ENCODE data around the gene TRPT1. TPM values are rescaled to one million over a fixed set of nuclear protein-coding genes. Genes with fewer than 3 reads are reported as not detected.

The TRPT1 gene
- total RNA-seq, 1 experiment from 2014 or later = 65.0 TPM

DNA sequence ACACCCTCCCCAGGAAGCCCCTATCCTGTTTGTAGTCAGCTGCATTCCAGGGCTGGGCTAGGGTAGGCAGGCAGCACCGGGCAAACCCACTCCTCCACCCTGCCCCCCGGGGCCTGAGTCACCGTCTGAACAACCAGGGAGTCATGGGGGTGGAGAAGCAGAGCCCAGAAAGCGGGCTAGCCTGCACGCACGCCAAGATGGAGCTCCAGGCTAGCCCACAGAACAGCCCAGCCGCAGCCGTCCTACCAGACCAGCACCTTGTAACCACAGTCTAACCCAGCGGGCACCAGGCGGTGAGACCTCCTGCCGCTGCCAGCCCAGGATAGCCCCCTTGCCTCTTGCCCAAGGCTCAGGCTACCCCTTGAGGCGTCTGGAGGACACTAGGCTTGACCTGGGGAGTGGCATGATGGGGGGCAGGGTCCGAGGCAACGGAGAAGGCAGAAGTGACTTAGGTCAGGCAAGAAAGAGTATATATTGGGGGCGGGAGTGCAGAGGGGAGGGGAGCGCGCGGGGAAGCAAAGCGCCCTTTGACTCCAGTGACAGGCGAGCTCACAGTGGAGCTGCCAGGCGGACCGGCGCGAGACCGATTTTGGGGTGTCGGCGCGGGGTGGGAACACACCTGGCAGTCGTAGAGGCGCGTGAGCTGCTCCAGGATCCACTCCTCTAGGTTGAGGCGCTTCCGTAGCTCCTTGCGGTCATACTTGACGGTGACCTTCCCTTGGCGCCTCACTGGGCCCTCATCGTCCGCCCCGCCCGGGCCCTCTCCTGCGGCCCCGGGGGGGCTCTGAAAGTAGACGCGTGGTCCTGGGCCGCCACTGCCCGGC lies 20.0 kb upstream of the TRPT1 start:
- DNase-seq (ENCODE audit: low read depth) = peak; percentile 100

GRCh38 chr11:64245401-64245796 lies 19.4 kb upstream of the TRPT1 start:
- DNase-seq (ENCODE audit: low read depth) = no peak

DNA sequence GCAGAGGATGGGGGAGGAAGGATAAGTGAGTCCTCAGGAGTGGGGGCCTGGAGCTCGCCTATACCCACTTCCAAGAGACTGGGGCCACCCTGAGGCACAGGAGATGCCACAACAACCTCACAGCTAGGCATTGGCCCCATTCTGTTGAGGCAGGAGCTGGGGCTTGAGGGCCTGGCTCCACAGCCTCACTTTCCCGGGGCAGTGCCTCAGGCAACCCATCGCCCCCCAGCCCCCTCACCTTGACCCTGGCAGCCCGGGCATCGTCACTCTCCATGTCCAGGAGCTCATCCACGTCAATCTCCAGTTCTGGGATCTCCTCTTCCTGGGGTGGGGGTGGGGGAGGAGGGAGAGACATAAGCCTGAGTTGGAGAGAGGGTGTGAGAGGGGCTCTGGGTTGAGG lies 19.0 kb upstream of the TRPT1 start:
- no peak for DNase-seq (ENCODE audit: low read depth)

- DNase-seq (ENCODE audit: low read depth) = no peak
These were observed 18.1 kb upstream of the TRPT1 start for GRCh38 chr11:64244107-64244506.

DNA sequence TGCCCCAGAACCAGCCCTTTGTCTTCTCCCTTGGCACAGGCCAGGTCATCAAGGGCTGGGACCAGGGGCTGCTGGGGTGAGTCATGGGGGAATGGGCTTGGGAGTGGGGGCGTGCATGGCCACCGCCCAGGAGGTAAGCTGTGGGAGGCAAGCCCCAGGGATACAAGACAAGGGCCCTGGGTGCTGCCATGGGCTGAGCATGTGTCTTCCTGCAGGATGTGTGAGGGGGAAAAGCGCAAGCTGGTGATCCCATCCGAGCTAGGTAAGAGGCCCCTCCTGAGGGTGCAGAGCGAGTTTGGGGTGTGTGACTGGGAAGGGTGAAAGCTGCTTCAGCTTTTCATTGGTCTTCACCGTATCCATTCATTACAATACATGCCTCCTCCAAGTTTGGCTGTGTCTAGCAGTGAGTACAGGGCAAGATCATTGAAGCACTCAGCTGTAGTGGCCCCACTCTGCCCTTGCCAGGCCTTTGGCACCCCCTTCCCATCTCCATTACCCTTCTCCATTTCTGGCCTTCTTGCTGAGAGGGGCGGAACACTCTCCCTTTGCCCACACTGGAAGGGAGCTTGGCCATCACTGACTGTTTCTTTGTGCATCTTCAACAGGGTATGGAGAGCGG lies 17.4 kb upstream of the TRPT1 start:
- DNase-seq (ENCODE audit: low read depth) = no peak

- peak; percentile 63 for DNase-seq (ENCODE audit: low read depth)
These were observed 15.7 kb upstream of the TRPT1 start for GRCh38 chr11:64241491-64242374.

- peak; percentile 98 for DNase-seq (ENCODE audit: low read depth)
These were observed 15.2 kb upstream of the TRPT1 start for GRCh38 chr11:64241241-64241490.

GRCh38 chr11:64240435-64241240 lies 14.7 kb upstream of the TRPT1 start, which contains the start of gene FKBP2:
Gene FKBP2, plus strand, starts transcription at chr11:64241095. Its CDS starts 1,293 bp downstream, at chr11:64242388.
- peak; percentile 94 for DNase-seq (ENCODE audit: low read depth)

DNA sequence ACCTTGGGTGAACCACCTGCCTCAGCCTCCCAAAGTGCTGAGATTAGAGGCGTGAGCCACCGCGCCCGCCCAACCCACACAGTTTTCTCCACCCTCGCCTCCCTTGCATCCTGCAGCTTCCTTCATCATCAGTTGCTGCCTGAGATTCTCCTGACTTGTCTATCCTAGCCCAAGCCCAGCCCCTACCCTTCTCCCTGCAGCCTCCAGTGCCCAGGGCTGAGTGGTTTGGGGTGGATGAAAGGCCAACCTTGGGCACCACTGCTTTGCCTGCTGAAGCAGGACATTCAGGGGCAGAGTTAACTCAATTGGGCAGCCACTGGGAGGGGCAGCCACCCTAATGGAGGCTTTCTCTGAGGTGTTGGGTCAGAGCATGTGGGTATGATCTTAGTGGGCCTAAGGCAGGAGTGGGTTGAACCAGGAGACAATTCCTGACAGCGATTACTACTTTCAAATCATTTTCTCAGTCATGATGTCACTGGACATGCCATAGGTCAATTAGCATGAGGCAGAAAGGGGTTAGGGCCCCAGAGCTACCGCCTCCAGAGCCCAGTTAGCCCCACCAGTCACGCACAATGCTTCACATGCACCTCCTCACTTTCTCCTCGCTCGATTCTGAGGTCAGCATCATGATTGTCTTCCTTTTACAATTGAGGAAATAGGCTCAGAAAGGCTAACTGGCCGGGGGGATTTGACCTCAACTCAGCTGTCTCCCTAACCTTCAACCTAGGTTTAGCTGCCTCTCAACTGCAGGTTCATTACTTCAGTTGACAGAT lies 13.9 kb upstream of the TRPT1 start:
- DNase-seq (ENCODE audit: low read depth) = no peak

- DNase-seq (ENCODE audit: low read depth) = no peak
These were observed 13.0 kb upstream of the TRPT1 start for GRCh38 chr11:64238999-64239398.

GRCh38 chr11:64238076-64238475 lies 12.1 kb upstream of the TRPT1 start:
- no peak for DNase-seq (ENCODE audit: low read depth)

DNA sequence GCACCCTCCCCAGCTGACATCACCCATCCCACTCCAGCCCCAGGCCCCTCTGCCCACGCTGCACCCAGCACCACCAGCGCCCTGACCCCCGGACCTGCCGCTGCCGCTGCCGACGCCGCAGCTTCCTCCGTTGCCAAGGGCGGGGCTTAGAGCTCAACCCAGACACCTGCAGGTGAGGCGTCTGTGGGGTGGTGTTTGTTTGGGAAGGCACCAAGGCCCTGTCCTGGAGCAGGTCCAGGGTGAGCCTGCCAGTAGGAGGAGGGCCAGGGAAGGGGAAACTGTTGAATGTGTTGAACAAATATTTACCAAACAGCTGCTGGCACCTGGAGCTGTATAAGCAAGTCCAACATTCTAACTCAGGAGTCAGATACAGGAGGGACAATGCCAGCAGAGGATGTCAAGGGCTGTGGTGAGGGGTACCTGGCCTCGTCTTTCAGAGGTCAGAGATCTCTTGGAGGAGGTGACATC lies 11.5 kb upstream of the TRPT1 start:
- no peak for DNase-seq (ENCODE audit: low read depth)

- no peak for DNase-seq (ENCODE audit: low read depth)
These were observed 9.6 kb upstream of the TRPT1 start for GRCh38 chr11:64235437-64236161.

DNA sequence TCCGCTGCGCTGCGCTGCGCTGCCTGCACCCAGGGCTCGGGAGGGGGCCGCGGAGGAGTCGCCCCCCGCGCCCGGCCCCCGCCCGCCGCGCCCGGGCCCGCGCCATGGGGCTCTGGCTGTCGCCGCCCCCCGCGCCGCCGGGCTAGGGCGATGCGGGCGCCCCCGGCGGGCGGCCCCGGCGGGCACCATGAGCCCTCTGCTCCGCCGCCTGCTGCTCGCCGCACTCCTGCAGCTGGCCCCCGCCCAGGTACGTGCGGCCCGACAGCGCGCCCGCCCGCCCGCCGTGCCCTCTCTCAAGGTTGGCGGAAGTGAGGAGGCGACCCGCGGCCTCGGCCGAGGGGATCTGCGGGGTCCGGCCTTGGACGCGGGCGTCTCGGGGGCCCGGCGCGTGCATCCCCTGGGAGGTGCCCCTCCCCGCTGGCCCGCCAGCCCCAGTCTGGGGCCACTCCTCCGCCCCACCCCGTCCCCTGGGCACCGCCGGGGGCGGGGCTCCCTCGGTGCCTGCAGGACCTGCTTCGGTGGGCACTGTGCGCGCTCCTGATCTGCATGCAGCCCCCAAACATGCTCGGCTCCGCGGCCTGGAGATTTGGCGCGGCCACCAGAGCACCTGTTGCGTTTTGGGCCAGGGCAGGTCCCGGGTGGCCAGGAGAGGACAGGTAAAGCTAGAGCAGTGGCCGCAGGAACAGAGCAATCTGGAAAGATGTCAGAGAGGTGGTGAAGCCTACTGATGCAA lies 8.8 kb upstream of the TRPT1 start:
- no peak for DNase-seq (ENCODE audit: low read depth)

DNA sequence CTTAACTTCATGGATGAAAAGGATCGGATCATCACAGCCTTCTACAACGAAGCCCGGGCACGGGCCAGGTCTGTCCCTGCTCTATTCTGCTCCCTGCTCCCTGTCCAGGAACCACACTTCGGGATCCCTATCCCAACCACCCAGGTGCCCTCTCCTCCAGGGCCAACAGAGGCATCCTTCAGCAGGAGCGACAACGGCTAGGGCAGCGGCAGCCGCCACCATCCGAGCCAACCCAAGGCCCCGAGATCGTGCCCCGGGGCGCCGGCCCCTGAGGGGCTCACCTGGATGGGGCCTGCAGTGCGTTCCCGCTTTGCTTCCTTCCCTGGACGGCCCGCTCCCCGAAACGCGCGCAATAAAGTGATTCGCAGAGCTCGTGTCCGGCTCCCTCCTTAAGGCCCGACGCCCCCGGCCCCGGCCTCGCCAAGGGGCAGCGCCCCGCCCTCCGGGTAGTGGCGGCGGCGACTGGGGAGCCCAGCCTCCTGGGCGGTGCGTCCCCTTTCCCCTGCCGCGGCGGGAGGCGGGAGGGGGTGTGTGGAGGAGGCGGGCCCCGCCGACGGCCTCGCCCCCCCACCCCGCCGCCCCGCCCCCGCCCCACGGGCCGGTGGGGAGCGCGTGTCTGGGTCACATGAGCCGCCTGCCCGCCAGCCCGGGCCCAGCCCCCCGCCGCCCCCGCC lies 8.1 kb upstream of the TRPT1 start, which contains the start of gene VEGFB:
VEGFB (plus strand) TSS at position 672 of the 674 bp plus-strand sequence. CDS start 250 bp downstream, outside the sequence.
- no peak for DNase-seq (ENCODE audit: low read depth)

DNA sequence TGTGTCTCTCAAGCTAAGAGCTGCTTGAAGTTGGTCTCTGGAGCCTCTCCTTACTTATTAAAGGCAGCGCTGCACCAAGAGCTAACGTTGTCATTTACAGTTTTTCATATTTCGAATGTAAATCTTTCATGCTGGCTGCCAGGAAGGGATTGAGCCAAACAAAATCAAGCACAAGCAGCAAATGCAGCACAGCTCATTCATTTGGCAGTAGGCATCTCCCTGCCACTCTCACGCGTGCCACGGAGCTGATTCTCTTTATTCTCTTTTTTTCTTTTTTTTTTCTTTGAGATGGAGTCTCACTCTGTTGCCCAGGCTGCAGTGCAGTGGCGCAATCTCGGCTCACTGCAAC lies 7.0 kb upstream of the TRPT1 start:
- DNase-seq (ENCODE audit: low read depth) = no peak

GRCh38 chr11:64232182-64232966 lies 6.4 kb upstream of the TRPT1 start:
- DNase-seq (ENCODE audit: low read depth) = no peak

DNA sequence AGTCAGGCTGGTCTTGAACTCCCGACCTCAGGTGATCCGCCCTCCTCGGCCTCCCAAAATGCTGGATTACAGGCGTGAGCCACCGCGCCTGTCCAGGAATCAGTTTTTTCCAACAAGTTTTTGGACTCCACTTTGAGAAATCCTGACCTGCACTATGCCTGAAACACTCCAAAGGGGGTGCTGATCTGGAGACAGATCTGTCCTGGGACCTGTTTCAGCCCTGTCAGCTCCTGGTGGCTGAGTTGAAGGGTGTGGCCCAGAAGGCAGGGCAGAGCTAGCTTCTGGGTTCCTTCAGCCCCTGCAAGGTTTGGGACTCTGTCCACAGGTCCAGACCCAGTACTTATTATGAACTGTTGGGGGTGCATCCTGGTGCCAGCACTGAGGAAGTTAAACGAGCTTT lies 5.6 kb upstream of the TRPT1 start:
- DNase-seq (ENCODE audit: low read depth) = no peak

All from LHCN-M2 (cell line).